ENCODE data around the gene ZCCHC2.

Gene ZCCHC2

DNA sequence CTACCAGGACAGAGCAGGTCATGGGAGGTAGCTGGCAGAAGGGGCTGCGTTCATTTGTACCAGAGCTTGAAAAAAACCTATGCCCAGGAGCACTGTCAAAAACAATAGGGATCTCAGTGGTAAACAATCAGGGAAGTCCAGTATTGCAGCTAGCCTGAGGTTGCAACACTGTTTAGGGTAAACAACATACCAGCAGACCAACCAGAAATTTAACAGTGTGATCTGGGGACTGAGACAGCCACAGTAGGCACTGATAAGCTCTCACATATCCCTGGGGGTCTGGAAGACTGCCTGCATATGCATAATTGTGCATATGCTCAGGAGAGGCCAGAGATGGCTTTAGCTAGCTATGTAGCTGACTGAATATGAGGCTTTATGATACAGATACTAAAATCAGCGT, 12.0 kb upstream of the ZCCHC2 start:
- no peaks in the 10 kb centered on the region for H3K36me3 ChIP-seq (ENCODE audit: control insufficient read depth, low read length)
- TF ChIP-seq, protein P1, sequence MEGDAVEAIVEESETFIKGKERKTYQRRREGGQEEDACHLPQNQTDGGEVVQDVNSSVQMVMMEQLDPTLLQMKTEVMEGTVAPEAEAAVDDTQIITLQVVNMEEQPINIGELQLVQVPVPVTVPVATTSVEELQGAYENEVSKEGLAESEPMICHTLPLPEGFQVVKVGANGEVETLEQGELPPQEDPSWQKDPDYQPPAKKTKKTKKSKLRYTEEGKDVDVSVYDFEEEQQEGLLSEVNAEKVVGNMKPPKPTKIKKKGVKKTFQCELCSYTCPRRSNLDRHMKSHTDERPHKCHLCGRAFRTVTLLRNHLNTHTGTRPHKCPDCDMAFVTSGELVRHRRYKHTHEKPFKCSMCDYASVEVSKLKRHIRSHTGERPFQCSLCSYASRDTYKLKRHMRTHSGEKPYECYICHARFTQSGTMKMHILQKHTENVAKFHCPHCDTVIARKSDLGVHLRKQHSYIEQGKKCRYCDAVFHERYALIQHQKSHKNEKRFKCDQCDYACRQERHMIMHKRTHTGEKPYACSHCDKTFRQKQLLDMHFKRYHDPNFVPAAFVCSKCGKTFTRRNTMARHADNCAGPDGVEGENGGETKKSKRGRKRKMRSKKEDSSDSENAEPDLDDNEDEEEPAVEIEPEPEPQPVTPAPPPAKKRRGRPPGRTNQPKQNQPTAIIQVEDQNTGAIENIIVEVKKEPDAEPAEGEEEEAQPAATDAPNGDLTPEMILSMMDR (IDR thresholded peaks at IDR 0.05; ENCODE audit: low read depth, low read length, poor library complexity, severe bottlenecking), result no peak
- TF ChIP-seq EZH2phosphoT487 (IDR thresholded peaks at IDR 0.05; ENCODE audit: borderline replicate concordance, low read length), result no peak
- no peak overlapping the region for H3K4me3 ChIP-seq (ENCODE audit: low read length)
- H4K20me1 ChIP-seq (ENCODE audit: control insufficient read depth, insufficient read depth, low read depth, low read length), result no peaks in the 10 kb centered on the region
- no peak overlapping the region for H3K27ac ChIP-seq (ENCODE audit: low read depth, low read length)
- H3K4me1 ChIP-seq (ENCODE audit: control insufficient read depth, low read length), result peaks cover 11% of the 10 kb centered on the region
- no peaks in the 10 kb centered on the region for H3F3A ChIP-seq (ENCODE audit: control insufficient read depth, insufficient read depth)
- H3K9me2 ChIP-seq (replicated peaks; ENCODE audit: control insufficient read depth, low read length), result no peaks in the 10 kb centered on the region
- no peaks in the 10 kb centered on the region for H3K27me3 ChIP-seq (ENCODE audit: control insufficient read depth, low read length)
- H3K9me3 ChIP-seq (ENCODE audit: control insufficient read depth, insufficient read depth, low read length), result peaks cover 18% of the 10 kb centered on the region
- H3K79me2 ChIP-seq (ENCODE audit: control insufficient read depth, low read length), result no peaks in the 10 kb centered on the region
- no peak overlapping the region for H3K4me2 ChIP-seq (ENCODE audit: low read length)

DNA sequence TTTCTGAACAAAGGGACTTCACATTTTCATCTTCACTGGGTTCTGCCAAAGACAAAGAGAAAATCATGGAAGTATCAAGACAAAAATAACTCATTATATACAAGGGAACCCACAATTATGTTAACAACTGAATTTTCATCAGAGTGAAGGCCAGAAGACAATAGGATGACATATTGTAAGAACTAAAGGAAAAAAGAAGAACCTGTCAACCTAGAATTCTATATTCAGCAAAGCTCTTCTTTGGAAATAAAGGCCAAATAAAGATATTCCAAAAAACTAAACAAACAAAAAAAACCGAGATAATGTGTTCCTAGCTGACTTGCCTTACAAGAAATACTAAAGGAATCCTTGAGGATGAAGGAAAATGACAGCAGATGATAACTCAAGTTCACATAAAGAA, 10.3 kb upstream of the ZCCHC2 start:
- H3K4me2 ChIP-seq (ENCODE audit: low read length), result no peak overlapping the region
- H3K4me3 ChIP-seq (ENCODE audit: low read length), result no peak overlapping the region
- TF ChIP-seq, protein P1 (IDR thresholded peaks at IDR 0.05; ENCODE audit: low read depth, low read length, poor library complexity, severe bottlenecking), result no peak
- no peak for TF ChIP-seq EZH2phosphoT487 (IDR thresholded peaks at IDR 0.05; ENCODE audit: borderline replicate concordance, low read length)
- H4K20me1 ChIP-seq (ENCODE audit: control insufficient read depth, insufficient read depth, low read depth, low read length), result no peaks in the 10 kb centered on the region
- no peaks in the 10 kb centered on the region for H3F3A ChIP-seq (ENCODE audit: control insufficient read depth, insufficient read depth)
- H3K79me2 ChIP-seq (ENCODE audit: control insufficient read depth, low read length), result no peaks in the 10 kb centered on the region
- H3K9me2 ChIP-seq (replicated peaks; ENCODE audit: control insufficient read depth, low read length), result no peaks in the 10 kb centered on the region
- H3K4me1 ChIP-seq (ENCODE audit: control insufficient read depth, low read length), result no peaks in the 10 kb centered on the region
- H3K36me3 ChIP-seq (ENCODE audit: control insufficient read depth, low read length), result no peaks in the 10 kb centered on the region
- H3K27ac ChIP-seq (ENCODE audit: low read depth, low read length), result no peak overlapping the region
- peaks cover 18% of the 10 kb centered on the region for H3K9me3 ChIP-seq (ENCODE audit: control insufficient read depth, insufficient read depth, low read length)
- H3K27me3 ChIP-seq (ENCODE audit: control insufficient read depth, low read length), result no peaks in the 10 kb centered on the region

DNA sequence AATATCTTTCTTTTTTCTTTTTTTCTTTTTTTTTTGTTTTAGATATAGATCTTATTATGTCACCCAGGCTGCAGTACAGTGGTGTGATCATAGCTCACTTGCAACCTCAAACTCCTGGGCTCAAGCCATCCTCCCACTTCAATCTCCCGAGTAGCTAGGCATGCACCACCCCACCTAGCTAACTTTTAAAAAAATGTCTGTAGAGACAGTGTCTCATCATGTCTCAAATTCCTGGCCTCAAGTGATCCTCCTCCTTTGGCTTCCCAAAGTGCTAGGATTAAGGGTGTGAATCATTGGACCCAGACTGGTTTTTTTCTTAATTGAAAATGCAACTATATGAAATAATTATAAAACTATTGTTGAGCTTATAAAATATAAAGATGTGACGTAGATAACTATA, 9.8 kb upstream of the ZCCHC2 start:
- Histone ChIP-seq H3K9me3 (ENCODE audit: control insufficient read depth, insufficient read depth, low read length) (peaks cover 18% of the 10 kb centered on the region), H3K27me3 (ENCODE audit: control insufficient read depth, low read length) (no peaks in the 10 kb centered on the region), H3K4me2 (ENCODE audit: low read length) (no peak overlapping the region), H4K20me1 (ENCODE audit: control insufficient read depth, insufficient read depth, low read depth, low read length) (no peaks in the 10 kb centered on the region), H3K4me3 (ENCODE audit: low read length) (no peak overlapping the region), H3K79me2 (ENCODE audit: control insufficient read depth, low read length) (no peaks in the 10 kb centered on the region), H3F3A (ENCODE audit: control insufficient read depth, insufficient read depth) (no peaks in the 10 kb centered on the region), H3K4me1 (ENCODE audit: control insufficient read depth, low read length) (no peaks in the 10 kb centered on the region), H3K9me2 (replicated peaks; ENCODE audit: control insufficient read depth, low read length) (no peaks in the 10 kb centered on the region), H3K27ac (ENCODE audit: low read depth, low read length) (no peak overlapping the region), H3K36me3 (ENCODE audit: control insufficient read depth, low read length) (no peaks in the 10 kb centered on the region)
- TF ChIP-seq, protein P1 (IDR thresholded peaks at IDR 0.05; ENCODE audit: low read depth, low read length, poor library complexity, severe bottlenecking), result no peak
- TF ChIP-seq EZH2phosphoT487 (IDR thresholded peaks at IDR 0.05; ENCODE audit: borderline replicate concordance, low read length), result no peak

DNA sequence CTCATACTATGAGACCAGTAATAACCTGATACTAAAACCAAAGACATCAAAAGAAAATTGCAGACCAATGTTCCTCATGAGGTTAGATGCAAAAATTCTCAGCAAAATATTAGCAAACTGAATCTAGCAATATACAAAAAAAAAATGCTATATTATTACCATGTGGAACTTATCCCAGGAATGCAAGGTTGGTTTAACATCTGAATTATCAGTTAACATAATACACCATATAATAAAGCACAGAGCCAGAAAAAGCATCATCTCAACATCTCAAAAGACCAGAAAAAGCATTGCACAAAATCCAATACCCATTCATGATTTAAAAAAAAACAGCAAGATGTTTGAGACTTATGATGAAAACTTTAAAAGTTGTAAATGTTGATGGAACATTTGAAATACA, 8.3 kb upstream of the ZCCHC2 start:
- peaks cover 18% of the 10 kb centered on the region for H3K9me3 ChIP-seq (ENCODE audit: control insufficient read depth, insufficient read depth, low read length)
- H4K20me1 ChIP-seq (ENCODE audit: control insufficient read depth, insufficient read depth, low read depth, low read length), result no peaks in the 10 kb centered on the region
- no peaks in the 10 kb centered on the region for H3K4me1 ChIP-seq (ENCODE audit: control insufficient read depth, low read length)
- H3K79me2 ChIP-seq (ENCODE audit: control insufficient read depth, low read length), result no peaks in the 10 kb centered on the region
- no peak overlapping the region for H3K4me3 ChIP-seq (ENCODE audit: low read length)
- H3K4me2 ChIP-seq (ENCODE audit: low read length), result no peak overlapping the region
- H3K9me2 ChIP-seq (replicated peaks; ENCODE audit: control insufficient read depth, low read length), result no peaks in the 10 kb centered on the region
- H3K36me3 ChIP-seq (ENCODE audit: control insufficient read depth, low read length), result no peaks in the 10 kb centered on the region
- no peak overlapping the region for H3K27ac ChIP-seq (ENCODE audit: low read depth, low read length)
- no peak for TF ChIP-seq EZH2phosphoT487 (IDR thresholded peaks at IDR 0.05; ENCODE audit: borderline replicate concordance, low read length)
- TF ChIP-seq, protein P1 (IDR thresholded peaks at IDR 0.05; ENCODE audit: low read depth, low read length, poor library complexity, severe bottlenecking), result no peak
- H3F3A ChIP-seq (ENCODE audit: control insufficient read depth, insufficient read depth), result no peaks in the 10 kb centered on the region
- no peaks in the 10 kb centered on the region for H3K27me3 ChIP-seq (ENCODE audit: control insufficient read depth, low read length)
